GM21515 (cell line): ENCODE results near the gene CCL24.
"Not testable (repeated sequence)": the region's sequence is repeated elsewhere in the genome, so short reads cannot be mapped to it uniquely, and the experiment has no call there.

Experiments
- ATAC-seq: cut with Tn5 transposase; IDR thresholded peaks from one replicate; pipeline ENCODE4 v1.9.1; 2021; ENCODE audit not compliant: unreplicated experiment

Gene CCL24

DNA sequence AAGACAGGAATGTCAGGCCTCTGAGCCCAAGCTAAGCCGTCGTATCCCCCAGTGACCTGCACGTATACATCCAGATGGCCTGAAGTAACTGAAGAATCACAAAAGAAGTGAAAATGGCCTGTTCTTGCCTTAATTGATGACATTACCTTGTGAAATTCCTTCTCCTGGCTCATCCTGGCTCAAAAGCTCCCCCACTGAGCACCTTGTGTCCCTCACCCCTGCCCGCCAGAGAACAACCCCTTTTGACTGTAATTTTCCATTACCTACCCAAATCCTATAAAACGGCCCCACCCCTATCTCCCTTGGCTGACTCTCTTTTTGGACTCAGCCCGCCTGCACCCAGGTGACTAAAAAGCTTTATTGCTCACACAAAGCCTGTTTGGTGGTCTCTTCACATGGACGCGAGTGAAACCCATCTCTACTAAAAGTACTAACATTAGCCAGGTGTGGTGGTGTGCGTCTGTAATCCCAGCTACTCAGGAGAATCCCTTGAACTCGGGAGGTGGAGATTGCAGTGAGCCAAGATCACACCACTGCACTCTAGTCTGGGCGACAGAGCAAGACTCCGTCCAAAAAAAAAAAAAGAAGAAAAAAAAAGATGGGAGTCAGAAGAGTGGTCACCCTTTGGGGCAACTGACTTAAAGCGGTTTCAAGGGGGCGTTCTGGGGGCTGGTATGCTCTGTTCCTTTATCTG lies 25.3 kb downstream of the CCL24 start:
- ATAC-seq, result not testable (repeated sequence)

DNA sequence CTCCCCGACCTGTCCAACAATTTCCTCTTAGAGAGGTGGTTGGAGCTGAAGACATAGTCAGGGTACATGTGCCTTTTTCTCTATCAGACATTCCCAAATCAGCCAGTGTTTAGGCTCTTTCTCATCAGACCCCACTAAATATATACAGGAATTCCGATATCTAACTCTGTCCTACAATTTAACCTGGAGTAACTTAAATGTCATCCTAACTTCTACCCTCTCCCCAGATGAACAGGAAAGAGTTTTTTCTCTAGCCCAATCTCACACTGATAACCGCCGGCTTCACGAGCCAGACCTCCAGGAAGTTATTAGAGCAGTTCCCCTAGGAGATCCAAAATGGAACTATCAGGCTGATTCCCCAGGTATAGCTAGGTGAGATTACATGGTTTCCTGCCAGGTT lies 30.5 kb downstream of the CCL24 start:
- not testable (repeated sequence) for ATAC-seq

DNA sequence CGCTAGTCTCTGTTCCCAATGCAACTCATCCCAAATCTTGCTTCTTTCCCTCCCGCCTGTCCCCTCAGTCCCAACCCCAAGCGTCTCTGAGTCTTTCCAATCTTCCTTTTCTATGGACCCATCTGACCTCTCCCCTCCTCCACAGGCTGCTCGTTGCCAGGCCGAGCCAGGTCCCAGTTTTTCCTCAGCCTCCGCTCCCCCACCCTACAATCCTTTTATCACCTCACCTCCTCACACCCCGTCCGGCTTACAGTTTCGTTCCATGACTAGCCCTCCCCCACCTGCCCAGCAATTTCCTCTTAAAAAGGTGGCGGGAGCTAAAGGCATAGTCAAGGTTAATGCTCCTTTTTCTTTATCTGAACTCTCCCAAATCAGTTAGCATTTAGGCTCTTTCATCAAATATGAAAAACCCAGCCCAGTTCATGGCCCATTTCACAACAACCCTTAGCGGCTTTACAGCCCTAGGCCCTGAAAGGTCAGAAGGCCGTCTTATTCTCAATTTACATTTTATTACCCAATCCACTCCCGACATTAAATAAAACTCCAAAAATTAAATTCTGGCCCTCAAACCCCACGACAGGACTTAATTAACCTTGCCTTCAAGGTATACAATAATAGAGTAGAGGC lies 32.8 kb downstream of the CCL24 start:
- ATAC-seq, result not testable (repeated sequence)

DNA sequence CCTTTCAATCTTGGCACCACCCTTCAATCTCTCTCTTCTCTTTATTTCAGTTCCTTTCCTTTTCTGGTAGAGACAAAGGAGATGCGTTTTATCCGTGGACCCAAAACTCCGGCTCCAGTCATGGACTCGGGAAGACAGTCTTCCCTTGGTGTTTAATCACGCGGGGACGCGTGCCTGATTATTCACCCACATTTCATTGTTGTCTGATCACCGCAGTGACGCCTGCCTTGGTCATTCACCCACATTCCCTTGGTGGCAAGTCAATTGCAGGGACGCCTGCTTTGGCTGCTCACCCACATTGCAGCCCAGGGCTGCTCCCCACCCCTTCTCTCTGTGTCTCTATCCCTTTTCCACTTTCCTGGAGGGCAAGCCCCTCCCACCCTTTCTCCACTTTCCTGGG lies 34.1 kb downstream of the CCL24 start:
- not testable (repeated sequence) for ATAC-seq

DNA sequence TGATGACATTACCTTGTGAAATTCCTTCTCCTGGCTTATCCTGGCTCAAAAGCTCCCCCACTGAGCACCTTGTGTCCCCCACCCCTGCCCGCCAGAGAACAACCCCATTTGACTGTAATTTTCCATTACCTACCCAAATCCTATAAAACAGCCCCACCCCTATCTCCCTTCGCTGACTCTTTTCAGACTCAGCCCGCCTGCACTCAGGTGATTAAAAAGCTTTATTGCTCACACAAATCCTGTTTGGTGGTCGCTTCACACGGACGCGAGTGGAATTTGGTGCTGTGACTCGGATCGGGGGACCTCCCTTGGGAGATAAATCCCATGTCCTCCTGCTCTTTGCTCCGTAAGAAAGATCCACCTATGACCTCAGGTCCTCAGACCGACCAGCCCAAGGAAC lies 34.6 kb downstream of the CCL24 start:
- ATAC-seq, result not testable (repeated sequence)

DNA sequence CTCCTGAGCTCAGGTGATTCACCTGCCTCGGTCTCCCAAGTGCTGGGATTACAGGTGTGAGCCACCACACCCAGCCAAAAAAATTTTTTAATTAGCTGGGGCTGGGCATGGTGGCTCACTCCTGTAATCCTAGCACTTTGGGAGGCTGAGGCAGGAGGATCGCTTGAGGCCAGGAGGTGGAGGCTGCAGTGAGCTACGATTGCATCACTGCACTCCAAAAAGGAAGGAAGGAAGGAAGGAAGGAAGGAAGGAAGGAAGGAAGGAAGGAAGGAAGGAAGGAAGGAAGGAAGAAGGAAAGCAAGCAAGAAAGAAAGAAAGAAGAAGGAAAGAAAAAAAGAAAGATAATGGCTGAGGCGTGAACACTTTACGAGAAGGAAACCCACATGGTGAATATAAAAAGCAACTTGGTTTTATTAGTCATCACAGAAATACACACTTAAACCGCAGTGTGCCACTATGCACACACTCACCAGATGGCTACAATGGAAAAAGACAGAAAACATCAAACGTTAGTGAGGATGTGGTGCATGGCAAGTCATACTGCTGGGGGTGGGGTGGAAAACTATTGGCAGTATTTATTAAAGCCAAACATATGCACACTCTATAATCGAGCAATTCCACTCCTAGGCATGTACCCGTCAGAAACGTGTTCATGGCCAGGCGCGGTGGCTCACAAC lies 37.2 kb downstream of the CCL24 start:
- ATAC-seq, result no peak

DNA sequence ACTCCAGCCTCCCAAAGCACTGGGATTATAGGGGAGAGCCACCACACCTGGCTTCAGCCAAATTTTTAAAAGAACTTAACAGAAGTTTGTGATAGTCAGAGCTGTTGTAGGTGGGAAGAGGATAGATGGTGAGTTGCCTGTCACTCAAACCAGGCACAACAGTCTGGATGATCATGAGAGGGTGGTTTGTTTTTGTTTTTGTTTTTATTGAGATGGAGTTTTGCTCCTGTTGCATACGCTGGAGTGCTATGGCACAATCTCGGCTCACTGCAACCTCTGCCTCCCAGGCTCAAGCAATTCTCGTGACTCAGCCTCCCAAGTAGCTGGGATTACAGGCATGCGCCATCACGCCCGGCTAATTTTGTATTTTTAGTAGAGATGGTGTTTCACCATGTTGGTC lies 39.6 kb downstream of the CCL24 start:
- not testable (repeated sequence) for ATAC-seq

DNA sequence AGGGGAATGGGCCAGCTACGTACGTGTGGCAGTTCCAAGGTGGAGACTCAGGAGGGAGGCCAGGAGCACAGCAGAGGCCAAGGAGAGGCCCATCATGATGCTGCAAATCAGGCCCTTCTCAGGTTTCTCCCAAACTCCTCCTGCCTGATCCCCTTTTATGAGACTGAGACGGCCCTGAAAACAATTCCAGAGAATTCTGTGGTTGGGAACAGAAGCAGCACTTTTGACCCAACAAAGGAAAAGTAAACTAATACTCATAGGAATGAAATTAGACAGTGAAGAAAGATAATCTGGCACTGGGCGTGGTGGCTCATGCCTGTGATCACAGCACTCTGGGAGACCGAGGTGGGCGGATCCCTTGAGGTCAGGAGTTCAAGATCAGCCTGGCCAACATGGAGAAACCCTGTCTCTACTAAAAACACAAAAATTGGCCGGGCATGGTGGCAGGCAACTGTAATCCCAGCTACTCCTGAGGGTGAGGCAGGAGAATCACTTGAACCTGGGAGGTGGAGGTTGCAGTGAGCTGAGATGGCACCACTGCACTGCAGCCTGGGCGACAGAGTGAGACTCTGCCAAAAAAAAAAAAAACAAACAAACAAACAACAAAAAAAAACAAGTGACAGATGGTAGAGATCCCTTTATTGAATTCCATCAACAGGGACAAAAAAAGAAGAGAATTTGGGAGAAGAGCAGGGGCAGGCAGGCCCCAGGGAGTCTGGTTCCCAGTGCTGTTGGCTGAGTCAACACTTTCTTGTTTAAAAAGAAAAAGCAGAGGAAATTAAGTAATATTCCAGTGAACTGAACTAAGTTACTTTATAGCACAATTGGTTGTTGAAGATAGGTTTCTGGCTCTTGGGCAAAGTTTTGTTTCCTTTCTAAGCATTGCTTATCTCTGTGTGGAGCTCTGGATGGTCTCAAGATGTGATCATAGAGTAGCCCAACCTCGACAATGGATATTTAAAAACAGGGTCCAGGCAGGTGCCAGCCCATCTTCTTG lies 41.2 kb downstream of the CCL24 start, which contains the start of gene CCL26:
Gene CCL26 (minus strand): TSS at position 131 of the 997 bp plus-strand sequence. CDS start 35 bp downstream, at position 96.
- ATAC-seq, result no peak

DNA sequence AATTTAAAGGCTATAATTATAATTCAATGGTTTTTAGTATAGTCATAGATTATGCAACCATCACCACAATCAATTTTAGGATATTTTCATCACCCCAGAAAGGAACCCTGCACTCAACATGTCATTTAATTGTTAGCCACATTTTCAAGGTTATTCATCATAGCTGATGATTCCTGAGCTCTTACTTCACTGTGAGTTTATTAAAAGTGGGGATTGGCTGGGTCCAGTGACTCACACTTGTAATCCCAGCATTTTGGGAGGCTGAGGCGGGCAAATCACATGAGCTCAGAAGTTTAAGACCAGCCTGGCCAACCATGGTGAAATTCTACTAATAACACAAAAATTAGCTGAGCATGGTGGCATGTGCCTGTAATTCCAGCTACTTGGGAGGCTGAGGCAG lies 42.4 kb downstream of the CCL24 start:
- no peak for ATAC-seq

DNA sequence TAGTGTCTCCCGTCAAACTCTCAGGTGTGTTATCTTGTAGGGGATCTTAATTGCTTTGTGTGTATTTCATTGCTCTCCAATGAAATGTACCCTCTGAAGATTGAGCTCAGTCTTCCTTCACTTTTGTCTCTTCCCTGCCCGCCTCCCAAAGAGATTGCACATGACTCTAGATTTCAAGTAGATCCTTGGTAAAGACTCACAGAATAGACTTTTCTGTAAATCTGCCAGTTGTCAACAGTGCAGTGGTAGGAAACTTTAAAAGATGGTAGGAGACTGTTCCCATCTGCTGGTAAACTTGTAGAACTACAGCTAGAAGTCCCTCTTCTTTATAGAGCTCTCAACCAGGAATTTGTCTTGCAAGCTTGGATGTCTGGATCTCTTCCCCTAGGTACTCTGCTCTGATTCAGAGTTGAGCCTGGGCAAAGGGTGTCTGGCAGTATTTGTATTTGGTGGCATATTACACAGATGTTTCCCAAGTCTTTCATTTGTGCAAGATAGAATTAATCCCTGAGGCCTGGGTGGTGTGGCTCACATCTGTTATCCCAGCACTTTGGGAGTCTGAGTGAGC lies 51.2 kb downstream of the CCL24 start:
- ATAC-seq, result no peak

DNA sequence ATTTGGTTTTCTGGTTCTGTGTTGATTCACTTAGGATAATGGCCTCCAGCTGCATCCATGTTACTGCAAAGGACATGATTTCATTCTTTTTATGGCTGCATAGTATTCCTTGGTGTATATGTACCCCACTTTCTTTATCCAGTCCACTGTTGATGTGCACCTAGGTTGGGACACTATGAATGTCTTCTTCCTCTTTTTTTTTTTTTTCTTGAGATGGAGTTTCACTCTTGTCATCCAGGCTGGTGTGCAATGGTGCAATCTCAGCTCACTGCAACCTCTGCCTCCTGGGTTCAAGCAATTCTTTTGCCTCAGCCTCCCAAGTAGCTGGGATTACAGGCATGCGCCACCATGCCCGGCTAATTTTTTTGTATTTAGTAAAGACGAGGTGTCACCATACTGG lies 51.8 kb downstream of the CCL24 start:
- not testable (repeated sequence) for ATAC-seq
